GM11168 (cell line): ENCODE results near the gene INSIG2.

ENCODE experiments used
- in situ Hi-C: fragments of 300-500 bp; cut with MboI; formaldehyde crosslinking; loops from one replicate; pipeline ENCODE4 v1.12.0; 2022; ENCODE audit warnings: low sequenced_read_pairs; ENCODE audit not compliant: unreplicated experiment

Gene INSIG2

DNA sequence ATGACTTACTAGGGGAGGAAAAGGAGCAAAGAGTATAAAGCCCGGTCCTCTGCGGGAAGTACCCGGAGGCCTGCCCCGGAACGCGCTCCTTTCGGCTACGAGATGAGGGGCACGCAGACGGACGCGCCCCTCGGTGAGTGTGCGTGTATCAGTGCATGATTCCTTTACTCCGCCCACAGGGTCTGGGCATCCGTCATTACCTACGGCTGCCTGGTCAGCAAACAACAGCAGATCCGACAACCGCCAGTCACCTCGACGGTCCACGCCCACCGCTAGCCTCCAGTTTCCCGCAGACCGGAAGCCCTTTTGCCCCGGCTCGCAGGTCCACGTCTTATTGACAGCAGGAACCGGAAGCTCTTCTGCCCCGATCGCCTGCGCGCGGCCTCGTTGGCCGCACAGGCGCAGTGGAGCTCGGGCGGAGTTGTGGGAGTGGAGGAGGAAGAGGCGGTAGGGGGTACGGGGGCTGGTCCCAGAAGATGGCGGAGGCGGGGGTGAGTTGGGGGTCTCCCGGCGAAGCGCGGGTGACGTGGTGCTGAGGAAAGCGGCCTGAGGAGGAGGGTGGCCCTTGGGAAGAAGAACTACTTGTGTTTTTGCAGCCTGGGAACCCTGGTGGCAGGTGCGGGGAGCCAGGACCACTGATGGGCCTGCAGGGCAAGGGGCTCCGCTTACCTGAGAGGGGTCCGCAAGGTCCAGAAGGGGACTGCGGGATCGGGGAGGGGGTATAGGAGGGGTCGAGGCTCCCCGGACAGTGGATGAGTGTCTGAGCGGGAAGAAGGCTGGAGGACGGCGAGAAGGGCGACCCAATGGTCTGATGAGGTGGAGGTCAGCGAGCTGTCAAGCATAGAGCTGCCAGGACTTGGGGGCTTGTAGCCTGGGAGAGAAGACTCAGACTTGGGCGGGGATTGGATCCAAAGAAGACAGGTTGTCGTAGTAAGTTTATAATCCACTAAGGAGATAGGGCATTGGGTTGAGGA, at the start of gene INSIG2:
TSS of gene INSIG2 (plus strand) at position 421 of the 974 bp plus-strand sequence. CDS start 8,086 bp downstream, outside the sequence.
- in situ Hi-C loops = no loop called here

DNA sequence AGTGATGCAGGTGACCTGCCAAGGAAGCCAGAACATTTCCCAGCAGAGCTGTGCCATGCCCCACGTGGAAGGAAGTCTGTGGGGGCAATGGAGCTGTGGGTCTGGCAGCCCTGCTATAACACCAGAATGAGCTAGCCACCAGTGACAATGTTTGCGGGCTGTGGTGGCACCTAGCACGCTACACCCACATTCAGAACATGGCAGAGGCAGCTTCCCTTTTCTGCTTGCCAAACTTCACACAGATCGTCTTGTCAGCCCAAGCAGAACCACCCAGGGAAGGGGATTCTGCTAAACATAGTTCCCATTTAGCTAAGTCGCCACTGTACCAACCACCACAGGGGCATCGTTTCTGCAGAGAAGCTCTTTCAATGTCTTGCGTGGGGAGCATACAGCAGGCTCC, 47.4 kb upstream of the INSIG2 start:
- in situ Hi-C loops = loop anchor here (25.0 kb wide), 1 partner anchor 821 kb away; no protein-coding TSS in a partner anchor

DNA sequence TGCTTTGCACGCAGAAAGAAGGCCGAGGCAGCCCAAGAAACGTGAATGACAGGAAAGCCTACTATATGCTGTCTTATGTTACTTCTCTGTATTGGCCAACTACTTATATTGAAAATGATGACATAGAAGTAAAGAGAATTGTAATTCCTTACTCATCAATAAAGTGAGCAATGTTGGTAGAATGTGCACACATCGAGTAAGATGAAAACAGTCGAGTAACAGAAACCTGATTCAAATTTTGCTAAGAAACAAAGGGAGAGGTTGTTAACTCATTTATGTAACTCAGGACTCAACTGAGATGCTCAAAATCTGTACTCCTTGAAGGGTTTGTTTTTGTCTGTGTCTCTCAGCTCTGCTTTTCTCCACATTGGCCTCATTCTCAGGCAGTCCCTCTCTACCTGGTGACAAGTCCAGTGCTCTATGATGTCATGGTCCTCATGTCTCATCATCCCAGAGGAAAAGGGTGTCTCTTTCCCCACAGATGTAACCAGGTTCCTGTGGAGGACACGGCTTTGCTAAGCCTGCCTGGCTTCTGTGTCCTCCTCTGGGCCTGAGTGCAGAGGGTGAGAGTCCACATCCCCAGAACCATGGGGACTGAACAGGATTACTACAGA, 44.1 kb upstream of the INSIG2 start:
- in situ Hi-C loops = loop anchor here (25.0 kb wide), 1 partner anchor 818 kb away; no protein-coding TSS in a partner anchor

DNA sequence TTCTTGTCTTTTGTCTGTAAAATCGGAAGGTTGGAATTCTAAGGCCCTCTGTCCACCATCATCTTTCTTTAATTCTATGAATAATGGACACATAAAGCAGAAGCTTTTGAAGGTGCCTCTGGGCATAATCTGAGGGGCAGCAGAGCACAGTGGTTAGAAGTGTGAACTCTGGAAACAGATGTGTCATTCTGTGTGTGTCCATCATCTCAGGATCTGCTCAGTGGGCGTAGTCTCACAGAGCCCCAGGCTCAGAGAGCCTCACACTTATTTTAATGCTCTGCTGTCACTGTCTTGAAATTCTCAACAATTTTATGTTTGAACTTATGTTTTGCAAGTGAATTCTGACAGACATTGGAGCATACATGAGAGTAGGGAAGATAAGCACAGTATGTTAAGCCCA, 43.4 kb upstream of the INSIG2 start:
- in situ Hi-C loops = loop anchor here (25.0 kb wide), 1 partner anchor 817 kb away; no protein-coding TSS in a partner anchor

DNA sequence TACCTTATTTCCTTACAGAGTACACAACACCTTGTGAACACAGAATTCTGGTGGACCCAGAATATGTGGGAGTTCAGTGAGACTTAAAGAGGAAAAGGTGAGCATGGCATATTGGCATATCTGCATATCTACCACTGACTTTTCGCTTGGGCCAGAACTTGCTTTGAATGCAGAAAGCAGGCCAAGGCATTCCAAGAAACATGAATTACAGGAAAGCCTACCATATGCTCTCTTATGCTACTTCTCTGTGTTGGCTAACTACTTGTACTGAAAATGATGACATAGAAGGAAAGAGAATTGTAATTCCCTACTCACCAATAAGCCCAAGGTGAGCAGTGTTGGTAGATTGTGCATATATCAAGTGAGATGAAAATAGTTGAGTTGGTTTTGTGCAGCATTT, 43.0 kb upstream of the INSIG2 start:
- in situ Hi-C loops = loop anchor here (25.0 kb wide), 1 partner anchor 817 kb away; no protein-coding TSS in a partner anchor

DNA sequence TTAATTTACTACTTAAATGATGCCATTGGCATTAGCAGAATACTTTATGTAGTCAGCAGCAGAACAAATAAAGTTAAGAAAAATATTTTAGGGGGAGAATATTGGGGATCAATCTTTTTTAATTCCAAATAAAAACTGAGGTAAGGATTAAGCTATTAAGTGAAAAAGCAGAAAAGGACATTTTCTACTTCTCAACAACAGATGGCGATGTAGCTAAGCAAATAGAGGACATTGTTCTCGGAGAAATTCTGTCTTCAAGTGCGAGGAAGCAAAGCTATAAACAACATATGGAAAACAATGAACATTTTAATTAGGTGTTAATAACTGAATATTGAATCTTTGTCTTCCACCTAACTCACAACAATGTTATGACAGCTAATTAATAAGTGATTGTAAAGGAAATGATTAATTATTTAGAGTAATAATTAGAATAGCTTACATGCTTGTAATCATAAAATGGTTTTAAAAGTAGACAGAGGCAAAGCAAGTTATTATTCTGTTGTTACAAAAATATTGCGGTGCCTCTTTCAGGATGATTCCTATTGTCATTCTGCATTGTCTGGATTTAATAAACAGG, 41.5 kb upstream of the INSIG2 start:
- in situ Hi-C loops = loop anchor here (25.0 kb wide), 1 partner anchor 816 kb away; no protein-coding TSS in a partner anchor

DNA sequence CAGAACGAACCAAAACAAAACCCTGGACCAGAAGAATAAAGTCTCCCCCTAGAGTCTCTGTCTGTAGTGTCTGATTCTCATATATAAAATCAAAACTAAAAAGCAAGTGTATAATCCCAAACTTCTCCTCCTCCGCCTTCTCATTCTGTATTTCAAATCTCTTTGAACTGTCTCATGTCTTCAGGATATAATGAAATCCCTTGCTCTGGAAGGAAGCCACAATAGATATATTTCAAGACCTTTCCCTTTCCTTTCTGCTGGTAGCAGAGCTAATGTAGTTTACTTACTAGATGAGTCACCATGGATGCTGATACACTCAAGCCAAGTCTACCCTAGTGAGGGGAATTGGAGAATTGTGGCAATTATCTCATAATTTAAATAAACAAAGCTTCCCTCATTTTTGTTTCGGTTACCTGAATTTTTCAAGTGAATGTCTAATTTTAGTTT, 40.9 kb upstream of the INSIG2 start:
- in situ Hi-C loops = loop anchor here (25.0 kb wide), 1 partner anchor 815 kb away; no protein-coding TSS in a partner anchor

DNA sequence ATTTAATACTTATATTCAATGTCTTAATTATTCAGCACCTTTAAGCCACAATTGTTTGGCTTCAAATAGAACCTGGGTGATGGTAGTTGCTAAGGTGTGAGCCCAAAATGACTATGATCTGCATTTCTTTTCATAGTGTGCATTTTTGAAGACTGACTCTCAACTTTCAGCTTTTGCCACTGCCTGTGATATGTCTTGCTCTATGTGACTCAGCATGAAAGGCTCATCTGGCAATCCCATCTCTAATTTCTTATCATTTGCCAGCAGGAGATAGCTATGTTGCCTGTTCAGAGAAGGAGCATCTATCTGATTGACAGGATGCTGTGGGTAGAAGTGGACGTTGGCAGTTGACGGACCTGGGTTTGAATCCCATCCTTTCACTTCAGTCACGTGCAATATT, 39.9 kb upstream of the INSIG2 start:
- in situ Hi-C loops = loop anchor here (25.0 kb wide), 1 partner anchor 814 kb away; no protein-coding TSS in a partner anchor

DNA sequence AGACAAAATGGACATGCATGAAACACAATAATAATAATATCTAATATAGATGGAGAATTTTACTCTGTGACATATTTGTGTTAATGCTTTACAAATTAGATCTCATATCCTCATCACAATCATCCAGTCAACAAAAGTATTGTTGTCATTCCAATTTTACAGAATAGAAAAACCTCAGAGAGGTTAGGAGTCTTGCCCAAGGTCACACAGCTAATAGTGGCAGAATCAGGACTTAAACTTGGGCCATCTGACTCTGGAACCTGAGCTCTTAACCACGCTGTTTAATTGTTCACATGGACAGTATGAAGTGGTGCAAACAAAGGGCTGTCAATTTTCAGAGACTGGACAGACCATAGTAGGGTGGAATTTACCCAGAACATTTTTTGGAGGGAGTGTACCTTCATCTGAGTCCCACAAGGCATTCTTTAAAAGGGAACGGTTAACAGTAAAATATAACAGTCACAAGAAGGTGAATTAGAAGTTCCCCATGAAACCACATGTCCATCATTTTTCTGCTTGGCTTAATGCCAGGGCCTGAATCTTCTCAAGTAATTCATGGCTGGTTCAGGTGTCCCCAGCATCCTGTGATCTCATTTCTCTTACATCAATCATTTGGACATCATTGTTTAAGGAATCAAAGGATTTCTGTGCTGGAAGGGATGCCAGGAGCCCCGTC, 39.0 kb upstream of the INSIG2 start:
- in situ Hi-C loops = loop anchor here (25.0 kb wide), 1 partner anchor 813 kb away; no protein-coding TSS in a partner anchor

DNA sequence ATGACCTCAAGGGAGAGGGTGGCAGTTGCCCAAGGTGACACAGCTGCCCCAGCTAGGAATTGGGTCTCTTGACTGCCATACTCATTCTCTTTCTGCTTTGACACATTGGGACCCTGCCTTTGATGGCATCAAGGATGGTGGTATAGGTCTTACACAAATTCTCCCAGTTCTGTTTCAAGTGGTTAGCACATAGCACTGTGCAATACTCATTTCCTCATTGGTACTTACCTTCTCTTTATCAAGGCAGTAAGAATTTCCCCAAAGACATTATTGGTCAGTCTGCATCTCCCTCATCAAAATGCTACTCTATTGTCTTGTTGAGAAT, 38.5 kb upstream of the INSIG2 start:
- in situ Hi-C loops = loop anchor here (25.0 kb wide), 1 partner anchor 813 kb away; no protein-coding TSS in a partner anchor

DNA sequence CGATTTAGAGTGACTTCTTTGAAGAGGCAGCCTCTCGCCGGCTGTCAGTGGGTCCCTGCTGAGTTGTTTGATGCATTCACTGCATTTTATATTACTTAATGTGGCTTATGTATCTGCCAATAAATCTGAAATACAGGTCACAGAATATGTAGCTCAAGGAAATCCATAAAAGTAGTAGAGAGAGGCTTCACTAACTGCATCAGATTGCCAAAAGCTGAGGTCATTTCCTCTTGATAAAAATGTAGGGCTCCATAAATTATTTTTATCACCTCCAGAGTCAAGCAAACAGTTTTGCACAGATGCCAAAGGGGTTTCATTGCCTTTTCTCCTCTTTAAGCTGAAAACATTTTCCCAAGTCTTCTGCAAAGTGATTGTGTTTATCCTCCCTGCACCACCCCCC, 37.9 kb upstream of the INSIG2 start:
- in situ Hi-C loops = no loop called here

DNA sequence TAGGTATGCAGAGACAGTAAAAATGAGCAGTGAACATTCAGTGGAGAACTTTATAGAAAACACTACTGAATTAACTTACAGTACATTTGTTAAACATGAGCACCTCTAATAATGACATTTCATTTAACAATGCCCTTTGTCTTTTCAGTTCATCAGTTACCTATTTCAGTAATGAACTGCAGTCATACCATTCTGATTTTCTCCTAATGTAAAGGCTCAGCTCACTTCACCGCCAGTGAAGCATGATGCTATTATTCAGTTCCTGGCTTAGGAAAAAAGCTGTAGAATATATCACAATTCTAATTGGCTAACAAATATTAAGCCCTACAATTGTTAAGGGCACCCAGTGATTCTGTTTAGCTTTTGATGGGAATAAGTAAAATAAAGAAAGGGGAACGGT, 37.3 kb upstream of the INSIG2 start:
- in situ Hi-C loops = no loop called here

DNA sequence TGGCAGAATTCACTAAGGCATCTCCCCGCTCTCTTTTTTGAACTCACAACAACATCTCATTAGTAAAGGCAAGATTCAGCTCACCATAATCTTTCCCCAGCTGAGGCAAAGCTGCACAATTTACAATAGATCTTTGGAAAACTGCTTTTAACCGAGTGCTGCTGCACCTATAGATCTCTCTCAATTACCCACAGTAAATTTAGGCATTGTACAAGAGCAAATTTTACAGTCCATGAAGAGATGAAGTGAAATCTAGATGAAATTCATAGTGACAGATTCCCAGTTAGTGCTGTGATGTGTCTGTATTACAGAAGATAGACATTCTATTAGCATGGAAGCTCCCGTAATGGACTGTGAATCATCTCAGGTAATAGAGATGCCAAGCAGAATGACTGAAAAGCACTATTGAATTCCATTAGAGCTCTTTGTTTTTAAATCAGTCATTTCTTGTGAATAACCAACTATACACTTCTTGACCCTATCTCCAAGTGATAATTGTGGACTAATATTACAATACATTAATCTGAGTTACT, 36.4 kb upstream of the INSIG2 start:
- in situ Hi-C loops = no loop called here

DNA sequence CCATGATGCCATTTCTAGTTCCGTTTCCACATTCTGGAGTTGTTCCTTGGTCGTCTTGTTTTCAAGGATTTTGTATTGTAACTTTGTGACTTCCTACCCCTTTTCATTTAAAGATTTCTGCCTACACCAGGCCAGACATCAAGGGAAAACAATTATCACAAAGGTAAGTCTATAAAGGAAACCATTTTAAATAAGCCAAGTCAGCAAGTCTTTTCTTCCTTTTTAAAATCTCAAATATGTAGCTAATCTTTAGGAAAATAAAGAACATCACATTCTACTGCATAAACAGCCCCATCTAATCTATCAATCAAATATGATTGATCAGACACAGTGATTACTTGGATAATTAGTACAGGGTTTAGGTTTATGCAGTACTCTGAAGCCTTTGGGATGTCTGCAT, 35.8 kb upstream of the INSIG2 start:
- in situ Hi-C loops = no loop called here

DNA sequence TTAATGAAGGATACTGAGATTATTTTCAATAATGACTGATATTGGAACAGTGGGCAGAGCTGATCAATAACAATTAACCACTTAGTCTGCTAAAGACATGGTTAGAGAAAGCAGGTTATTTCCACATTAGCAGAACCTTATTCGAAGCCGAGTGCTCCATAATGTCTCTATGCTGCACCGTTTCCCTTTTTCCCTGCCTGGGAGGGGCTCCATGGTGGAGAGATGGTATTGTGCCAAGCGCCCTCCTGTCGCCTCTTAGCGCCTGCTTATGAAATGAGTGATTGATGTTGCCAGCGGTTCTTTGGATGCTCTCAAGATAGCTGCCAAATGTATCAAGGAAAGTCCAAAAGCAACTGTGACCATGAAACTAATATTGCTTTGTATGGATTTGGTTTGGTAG, 34.6 kb upstream of the INSIG2 start:
- in situ Hi-C loops = no loop called here

DNA sequence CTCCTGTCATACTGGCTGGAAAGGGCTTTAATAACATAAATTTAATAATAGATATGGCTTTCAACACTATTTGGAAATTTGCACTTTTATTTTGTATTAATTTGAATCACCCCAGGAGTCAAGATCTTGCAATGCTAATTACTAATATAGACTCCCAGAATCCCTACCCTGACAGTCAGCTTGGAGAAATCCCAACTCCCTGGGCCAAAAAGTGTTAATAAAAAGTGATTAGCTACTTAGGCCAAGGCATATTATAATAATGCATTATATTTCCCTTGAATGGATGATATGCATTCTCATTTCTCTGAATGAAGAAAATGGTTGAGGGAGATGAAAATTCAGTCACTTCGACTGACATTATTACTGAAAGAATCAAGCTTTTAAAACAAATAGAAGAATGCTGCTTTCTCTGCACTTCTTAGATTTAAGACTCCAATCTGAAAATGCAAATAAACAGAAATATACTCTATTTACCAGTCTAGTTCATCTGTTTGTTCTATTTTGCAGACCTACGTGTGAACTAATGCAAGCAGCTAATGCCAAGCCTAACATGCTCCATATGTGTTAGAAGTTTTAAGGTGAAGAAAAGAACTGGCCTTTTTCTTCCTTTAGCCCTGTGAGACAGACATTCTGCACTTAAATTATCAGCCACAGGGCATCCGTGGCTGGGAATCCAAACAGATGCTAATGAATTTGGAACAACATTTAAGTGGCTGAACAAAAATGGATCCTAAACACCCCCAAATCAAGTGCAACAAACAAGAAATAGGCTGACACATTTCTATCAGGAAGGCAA, 33.9 kb upstream of the INSIG2 start:
- in situ Hi-C loops = no loop called here

DNA sequence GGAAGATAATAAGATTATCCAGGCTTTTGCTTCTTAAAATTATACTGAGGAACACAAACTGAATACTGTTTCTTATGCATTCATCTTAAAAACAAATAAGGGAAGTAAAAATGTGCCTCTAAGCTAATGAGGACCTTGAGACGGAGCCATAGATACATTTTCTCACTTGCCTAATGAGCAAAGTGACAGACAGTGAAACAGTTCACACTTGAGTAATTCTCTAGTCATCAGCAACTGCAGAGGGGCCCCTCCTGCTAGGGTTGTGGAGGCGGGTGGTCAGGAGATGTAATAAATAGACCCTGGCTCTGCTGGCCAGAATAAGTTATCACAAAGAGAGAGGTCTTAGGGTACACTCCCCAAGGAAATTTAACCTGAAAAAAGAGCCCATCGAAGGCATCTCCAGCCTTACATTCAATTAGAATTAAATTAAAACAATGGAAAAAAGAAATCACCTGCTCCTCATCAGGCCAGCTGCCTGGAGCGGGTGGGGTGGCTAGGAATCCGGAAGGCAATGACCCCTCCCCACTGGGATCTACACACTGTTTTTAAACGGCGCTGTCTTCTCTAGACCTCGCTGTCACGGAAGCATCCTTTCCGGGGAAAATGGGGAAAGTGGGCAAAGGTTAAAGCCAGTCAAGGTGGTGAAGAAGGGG, 32.6 kb upstream of the INSIG2 start:
- in situ Hi-C loops = no loop called here

DNA sequence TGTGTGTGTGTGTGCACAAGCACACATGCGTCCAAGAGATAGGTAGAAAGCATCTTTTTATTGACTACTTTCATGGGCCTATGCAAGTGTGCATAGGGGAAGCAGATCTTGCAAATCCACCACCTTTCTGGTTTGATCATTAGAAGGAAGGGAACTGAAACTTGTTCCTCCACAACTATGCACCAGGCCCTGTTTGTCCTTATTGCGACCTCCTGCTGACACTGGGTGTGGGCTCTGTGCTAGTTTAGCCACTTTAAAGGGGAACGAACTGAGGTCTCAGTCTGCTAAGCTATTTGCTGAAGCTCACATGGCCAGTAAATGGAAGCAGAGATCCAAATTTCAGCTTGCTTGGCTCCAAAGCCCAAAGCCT, 32.1 kb upstream of the INSIG2 start:
- in situ Hi-C loops = no loop called here

DNA sequence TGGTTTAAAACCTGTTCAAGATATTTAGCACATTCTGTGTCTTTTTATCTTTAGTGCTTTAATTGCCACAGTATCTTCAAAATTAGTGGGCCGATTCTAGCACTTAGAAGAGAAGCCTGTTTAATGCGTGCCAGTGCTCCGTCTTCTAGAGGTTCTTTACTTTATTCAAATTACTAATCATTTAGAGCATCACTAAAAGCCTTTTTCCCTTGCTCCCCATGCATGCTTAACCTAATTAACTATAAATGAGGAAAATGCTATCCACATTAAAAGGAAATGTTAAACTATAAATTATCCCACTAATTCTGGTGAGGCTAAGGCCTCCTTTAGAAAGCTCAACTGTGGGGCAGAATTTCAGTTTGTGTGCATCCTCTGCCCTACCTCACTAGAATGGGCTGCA, 31.5 kb upstream of the INSIG2 start:
- in situ Hi-C loops = no loop called here
